Stimulated activated CD4-positive, alpha-beta T cell treated with anti-CD3 and anti-CD28 coated beads, TNF-alpha, amount 100 ng/mL, for 48 hours (primary cell): ENCODE measurements around the gene CCDC190.
"Not testable (repeated sequence)": the region's sequence is repeated elsewhere in the genome, so short reads cannot be mapped to it uniquely, and the experiment has no call there.

Experiments
- DNase-seq, 3 donors: peaks; one replicate each; pipeline ENCODE4 v3.0.0-alpha.2; 2020; ENCODE audit warnings: low read depth in 3 of 3

CCDC190 gene

DNA sequence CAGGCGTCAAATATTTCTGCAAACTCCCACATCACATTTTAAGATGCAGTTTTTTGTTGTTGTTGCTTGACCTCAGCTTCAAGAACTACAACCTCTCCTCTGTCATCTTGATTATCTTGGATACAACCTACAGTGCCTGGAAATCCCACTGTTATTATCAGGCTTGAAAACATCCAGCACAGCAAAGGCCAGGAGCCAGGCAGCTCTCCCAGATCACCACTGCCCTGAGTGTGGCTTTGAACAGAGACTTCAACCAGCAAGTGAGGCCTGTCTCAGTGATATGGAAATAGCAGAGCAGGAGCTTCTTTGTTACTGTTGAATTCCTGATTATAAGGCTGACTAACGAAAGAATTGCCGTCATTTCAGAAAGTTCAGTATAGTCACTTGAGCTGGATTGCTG, 28.5 kb downstream of the CCDC190 start:
- no peak for DNase-seq

DNA sequence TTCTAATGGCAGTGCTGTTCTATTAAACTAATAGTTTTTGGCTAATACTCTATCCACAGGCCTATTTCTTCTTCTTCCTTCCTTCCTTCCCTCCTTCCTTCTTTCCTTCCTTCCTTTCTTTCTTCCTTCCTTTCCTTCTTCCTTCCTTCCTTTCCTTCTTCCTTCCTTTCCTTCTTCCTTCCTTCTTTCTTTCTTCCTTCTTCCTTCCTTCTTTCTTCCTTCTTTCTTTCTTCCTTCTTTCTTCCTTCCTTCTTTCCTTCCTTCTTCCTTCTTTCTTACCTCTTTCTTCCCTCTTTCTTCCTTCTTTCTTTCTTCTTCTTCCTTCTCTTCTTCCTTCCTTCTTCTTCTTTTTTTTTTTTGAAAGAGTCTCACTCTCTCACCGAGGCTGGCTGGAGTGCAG, 31.7 kb downstream of the CCDC190 start:
- no peak for DNase-seq

DNA sequence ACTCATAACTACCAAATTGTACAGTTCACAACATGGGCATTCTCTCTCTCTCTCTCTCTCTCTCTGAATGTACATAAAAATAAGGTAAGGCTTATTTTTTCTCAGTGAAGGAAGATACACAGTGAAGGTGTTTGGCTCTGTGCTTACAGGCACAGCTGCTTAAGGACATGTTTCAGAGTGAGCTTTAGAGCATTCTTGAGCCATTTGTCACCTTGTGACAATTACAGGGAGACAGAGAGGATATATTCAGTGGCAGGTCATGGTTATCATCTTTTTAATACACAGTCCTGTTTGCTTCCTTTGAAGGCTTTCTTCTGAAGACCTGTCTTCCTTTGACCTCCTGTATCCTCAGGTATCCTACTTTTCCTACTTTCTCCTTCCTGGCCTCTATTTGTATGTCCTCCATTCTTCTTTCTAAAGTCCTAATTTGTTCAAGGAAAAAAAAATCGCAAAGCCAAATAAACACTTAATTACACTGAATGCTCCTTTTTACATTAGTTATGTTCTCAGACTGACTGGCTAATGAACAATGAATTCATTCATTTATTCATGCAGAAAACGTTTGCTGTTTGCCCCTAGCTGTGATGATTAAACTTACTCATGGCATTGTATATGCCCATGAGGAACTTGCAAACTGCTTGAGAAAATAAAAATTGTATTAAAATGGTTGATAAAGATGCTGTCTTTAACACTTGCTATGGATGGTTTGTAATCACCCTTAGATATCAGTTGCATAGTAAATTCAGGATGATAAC, 37.0 kb downstream of the CCDC190 start:
- DNase-seq: no peak

DNA sequence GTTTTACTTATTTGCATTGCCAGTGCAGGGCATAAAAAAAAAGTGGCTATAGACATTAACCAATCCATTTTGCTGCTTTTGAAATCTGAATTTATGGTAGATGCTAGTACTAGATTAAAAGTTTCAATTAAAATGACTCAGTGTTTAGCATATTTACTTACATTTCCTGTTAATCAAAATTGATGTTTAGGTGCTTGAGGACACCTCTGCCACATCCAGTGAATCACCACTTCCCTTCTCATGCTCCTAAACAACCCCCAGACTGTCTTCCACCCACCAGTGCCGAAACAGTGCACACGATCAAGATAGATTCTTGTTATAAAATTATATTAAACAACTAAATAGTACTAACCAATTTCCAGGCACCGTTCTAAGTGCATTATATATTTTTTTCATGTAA, 37.7 kb downstream of the CCDC190 start:
- no peak for DNase-seq

DNA sequence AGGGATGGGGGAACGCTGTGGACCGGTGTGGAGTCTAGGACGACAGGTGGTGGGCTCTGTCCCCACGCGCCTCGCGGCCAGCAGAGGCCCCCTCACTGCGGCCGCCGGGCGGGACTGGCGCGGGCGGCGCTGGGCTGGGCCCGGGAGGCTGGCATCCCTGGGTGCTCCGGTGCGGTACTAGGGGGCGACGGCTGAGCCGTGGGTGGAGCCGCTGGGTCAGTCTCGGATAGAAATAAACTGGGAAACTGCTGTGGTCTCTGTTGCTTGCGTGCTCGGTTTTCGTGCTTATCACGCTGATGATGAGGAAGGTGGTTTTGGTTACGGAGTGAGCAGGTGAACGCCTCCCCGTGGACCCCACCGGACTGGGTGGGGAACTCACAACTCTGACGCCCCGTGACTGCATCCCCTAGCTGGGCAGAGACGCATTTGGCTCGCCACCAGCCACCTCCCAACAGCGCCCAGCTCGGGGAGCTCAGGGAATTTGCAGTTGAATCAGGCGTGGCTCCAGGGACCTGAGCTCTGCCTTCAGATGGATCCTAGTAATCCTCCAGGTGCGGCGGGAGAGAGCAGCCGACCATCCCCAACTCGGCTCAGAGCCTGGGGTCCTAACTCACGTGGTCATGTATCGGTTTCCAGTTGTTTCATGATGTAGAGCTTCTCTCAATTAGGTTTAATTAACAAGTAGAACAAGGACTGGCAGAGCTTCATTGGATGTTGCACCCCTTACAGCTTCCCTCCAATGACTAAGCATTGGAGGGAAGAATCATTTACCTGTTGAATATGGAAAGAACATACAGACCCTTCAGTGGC, 38.4 kb downstream of the CCDC190 start:
- DNase-seq: no peak

DNA sequence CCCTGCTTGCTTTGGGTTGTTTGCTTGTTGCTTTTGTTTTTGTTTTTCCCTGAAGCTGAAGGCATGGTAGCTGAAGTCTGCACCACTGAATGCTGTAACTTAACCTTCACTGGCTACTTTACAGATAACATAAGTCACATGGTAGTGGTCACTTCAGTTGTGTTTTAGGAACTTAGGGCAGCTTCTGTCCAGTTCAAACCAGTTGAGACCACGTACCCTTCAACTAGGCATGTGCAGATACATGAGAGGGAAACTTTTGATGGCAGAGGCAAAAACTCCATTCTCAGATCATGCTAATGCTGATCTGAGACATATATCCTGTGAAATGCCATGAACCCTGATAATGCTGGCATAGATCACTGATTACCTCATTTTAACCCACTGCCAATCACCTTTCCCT, 42.3 kb downstream of the CCDC190 start:
- not testable (repeated sequence) for DNase-seq

DNA sequence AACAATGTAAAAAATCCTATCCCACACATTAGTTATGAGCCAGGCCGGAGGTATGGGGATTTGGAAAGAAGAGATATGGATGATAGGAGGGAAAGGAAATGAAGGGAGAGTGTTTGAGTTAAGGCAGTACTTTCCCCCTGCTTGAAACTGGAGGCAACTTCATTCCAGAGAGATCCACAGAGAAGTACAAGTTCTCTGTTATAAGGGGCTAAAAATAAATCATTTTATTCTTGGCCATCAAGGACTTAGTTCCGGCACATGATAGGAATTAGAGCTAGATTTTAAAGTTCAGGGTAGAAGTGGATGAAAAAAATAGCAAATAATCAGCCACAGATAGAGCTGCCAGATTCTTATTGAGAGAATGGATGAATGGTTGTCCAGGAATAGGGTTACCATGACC, 42.8 kb downstream of the CCDC190 start:
- not testable (repeated sequence) for DNase-seq

DNA sequence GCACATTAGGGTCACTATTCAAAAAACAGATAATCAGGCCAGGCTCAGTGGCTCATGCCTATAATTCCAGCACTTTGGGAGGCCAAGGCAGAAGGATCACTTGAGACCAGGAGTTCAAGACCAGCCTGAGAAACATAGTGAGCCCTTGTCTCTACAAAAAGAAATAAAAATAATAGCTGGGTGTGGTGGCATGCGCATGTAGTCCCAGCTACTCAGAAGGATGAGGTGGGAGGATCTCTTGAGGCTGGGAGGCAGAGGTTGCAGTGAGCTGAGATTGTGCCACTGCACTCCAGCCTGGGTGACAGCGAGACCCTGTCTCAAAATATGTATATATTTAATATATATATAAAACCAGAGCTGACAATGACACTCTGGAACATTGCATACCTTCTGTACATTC, 48.6 kb downstream of the CCDC190 start:
- DNase-seq: not testable (repeated sequence)

DNA sequence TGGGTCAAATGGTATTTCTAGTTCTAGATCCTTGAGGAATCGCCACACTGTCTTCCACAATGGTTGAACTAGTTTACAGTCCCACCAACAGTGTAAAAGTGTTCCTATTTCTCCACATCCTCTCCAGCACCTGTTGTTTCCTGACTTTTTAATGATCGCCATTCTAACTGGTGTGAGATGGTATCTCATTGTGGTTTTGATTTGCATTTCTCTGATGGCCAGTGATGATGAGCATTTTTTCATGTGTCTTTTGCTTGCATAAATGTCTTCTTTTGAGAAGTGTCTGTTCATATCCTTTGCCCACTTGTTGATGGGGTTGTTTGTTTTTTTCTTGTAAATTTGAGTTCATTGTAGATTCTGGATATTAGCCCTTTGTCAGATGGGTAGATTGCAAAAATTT, 53.5 kb downstream of the CCDC190 start:
- not testable (repeated sequence) for DNase-seq
